Fibroblast of lung (primary cell): ENCODE data around the gene STAC2.
A peak's percentile ranks its signal among the peaks of the same experiment; 100 is the strongest.

Experiments
- CTCF ChIP-seq, 2 donors: IDR thresholded peaks in 1 of 2; conservative IDR thresholded peaks in 1 of 2; 1 replicate in 1 of 2; 2 replicates in 1 of 2; pipeline ENCODE4 v1.5.1; 2011 to 2012; ENCODE audit warnings: low read length in 2 of 2, control low read depth in 1 of 2, inconsistent platforms in 1 of 2, low read depth in 1 of 2, mild to moderate bottlenecking in 1 of 2
- EZH2 ChIP-seq: IDR thresholded peaks from 2 replicates; pipeline ENCODE4 v1.5.1; 2012; ENCODE audit warnings: low read length, control low read depth, mild to moderate bottlenecking; ENCODE audit errors: missing control alignments

- TF ChIP-seq CTCF (conservative IDR thresholded peaks at IDR 0.05 in 1 of 2, IDR thresholded peaks at IDR 0.05 in 1 of 2; ENCODE audit: low read depth in 1 of 2, low read length in 2 of 2) (peak; percentile 45 to 63), EZH2 (no peak)
Measured at GRCh38 chr17:39235555-39236449, 10.1 kb upstream of the STAC2 start.
